Left kidney (tissue), 2 donors: ENCODE data around the gene CFAP92. TPM values are rescaled to one million over a fixed set of nuclear protein-coding genes. Genes with fewer than 3 reads are reported as not detected.
A peak's percentile ranks its signal among the peaks of the same experiment; 100 is the strongest.

Source experiments
- DNase-seq: peaks from one replicate; pipeline ENCODE4 v3.0.0-alpha.2; 2013
- polyA plus RNA-seq: library from polyadenylated mRNA; unstranded; fragments of 120-200 nt; gene quantifications from one replicate; pipeline ENCODE4 v1.2.1, GENCODE V29; 2013; ENCODE audit not compliant: insufficient read length

CFAP92 gene
- polyA plus RNA-seq, 1 donor = 1.7 TPM

DNA sequence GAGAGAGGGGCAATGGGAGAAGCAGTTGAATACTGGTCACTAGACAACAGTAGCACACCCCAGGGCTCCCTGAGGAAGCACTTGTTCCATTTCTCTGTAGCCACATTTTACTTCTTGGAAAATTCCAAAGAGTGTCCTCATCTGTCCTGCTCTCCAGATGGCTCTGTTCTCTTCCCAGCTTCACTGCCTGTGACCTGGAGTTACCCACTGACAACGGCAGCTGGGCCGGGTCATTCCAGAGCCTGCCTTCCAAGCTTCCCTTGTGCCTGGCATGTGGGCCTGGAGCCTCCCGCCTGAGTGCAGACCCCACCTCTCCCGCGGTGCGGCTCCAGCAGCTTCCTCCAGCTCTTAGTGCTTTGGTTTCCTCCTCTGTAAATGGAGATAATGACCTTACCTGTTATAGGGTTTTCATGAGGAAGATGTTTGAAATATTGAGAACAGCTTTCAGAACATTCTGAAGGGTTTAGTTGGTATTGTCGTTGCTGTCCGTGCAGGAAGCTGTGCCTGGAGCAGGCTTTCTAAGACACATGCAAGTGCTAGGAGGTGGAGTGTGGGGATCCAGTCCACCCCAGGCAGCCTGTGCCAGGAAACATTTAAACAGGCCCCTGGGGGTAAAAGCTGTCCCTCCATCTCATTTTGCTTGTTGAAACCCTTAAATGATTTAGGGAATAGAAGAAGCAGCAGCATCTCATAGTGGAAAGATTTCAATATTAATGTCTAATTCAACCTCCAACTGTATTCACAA is 32.0 kb upstream of the CFAP92 start:
- DNase-seq = no peak

DNA sequence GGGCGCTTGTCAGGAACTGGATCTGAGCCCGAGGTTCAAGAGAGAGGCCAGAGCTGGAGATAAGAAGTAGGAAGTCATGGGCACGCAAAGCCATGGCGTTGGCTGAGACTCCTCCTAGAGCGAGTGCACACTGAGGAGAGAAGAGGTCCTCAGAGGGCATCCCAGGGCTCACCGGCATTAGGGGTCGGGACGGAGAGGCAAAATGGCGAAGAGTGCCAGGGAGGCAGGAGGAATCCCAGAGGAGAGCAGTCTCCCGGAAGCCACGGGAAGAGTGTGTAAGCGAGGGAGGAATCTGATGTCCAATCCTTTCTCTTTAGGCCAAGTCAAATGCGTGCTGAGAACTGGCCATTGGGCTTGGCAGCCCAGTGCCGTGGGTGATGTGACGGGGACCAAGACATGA is 31.2 kb upstream of the CFAP92 start:
- DNase-seq = no peak

- DNase-seq = no peak
Measured at GRCh38 chr3:129023909-129024308, 30.0 kb upstream of the CFAP92 start.

DNA sequence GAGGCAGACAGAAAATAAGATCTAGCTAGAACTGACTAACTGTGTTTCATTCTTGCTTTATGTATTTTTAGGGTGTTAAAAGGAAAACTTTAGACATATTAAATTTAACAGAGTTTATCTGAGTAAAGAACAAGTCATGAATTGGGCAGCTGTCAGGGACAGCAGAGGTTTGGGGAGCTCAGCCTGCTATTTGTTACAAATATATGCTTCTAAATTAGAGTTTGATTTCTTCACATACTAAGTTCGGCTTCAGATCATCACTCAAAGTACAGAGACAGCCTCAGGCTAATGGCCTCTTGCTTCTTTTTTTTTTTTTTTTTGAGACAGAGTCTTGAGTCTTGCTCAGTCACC is 29.1 kb upstream of the CFAP92 start:
- no peak for DNase-seq

GRCh38 chr3:129022114-129023007 is 28.5 kb upstream of the CFAP92 start:
- DNase-seq = peak; percentile 68

GRCh38 chr3:129021140-129021551 is 27.3 kb upstream of the CFAP92 start:
- no peak for DNase-seq

- no peak for DNase-seq
Measured at GRCh38 chr3:129020691-129021090, 26.8 kb upstream of the CFAP92 start.

- DNase-seq = no peak
Measured at GRCh38 chr3:129019266-129019665, 25.4 kb upstream of the CFAP92 start.

DNA sequence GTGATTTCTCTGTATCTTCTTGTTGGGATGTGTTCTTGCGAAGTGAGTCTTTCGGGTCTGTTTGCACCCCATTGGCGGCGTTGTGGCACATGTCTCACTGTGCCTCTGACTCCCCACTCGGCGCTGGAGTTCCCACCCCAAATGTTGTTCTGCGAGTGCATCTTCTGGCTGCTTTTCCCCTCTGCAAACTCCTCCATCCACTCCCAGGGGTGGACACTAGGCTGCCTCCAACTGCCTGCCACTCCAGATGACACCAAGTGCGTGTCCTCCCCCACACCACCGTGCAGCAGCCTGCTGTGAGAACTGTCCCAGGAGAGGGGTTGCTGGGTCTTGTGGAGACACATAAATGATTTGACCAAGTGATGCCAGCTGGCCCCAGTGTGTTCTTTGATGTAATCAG is 24.9 kb upstream of the CFAP92 start:
- no peak for DNase-seq

DNA sequence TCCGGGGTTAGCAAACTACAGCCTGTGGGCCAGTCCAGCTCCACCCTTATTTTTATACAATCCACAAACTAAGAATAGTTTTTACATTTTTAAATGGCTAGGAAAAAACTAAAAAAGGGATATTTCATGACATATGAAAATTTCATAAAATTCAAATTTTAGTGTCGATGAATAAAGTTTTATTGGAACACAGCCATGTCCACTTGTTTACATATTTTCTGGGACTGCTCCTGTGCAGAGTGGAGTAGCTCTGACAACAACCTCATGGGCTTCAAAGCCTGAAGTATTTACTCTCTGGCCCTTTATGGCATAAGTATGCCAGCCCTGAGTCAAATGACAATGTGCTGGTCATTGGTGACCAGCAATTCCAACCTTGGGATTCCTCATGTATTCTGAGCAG is 24.4 kb upstream of the CFAP92 start:
- DNase-seq = no peak

- DNase-seq = no peak
Measured at GRCh38 chr3:129017484-129017899, 23.6 kb upstream of the CFAP92 start.

- DNase-seq = no peak
Measured at GRCh38 chr3:129016720-129017483, 23.0 kb upstream of the CFAP92 start.

DNA sequence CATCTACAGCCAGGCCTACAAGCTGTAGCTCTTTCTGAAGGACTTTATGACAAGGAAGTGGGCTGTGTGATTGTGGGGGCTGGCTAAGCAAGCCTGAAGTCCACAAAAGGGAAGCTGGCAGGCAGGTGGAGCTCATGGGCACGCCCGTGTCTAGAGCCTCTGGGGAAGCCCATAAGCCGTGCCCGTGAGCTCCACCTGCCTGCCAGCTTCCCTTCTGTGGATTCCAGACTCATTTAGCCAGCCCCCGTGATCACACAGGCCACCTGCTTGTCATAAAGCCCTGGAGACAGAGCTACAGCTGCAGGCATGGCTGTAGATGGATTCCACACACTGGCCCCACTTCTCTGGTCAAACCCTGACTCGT is 22.5 kb upstream of the CFAP92 start:
- DNase-seq = no peak

DNA sequence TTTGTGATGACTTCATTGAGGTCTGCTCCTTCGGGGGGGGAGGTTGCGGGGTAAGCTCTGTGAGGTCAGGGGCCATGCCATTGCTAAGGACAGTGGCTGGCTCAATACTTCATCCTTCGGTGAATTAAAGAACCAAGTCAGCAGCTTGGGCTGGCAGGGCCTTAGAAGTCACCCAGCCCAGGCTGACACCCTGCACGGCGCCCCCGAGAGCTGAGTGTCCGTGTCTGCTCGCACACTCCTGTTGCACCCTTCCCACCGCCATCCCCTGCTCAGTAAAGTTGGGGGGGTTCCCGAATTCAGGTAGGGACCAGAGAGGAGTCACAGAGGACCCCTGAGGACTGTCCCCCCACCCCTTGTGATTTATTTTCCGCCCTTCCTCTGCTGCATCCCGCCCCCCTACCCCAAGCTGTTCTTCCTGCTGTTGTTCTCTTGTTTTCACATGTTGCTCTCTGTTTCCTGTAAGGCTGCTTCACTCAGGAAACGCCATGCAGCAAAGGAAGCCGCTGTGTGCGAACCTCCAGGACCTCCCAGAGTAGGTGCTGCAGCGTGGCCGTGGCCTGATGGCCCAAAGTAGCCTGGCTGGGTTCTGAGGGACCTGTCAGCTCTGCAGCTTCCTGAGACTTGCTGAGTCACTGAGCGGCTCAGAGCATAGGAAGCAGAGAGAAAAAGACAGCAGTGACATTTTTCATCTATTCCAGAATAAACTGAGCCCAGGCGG is 21.7 kb upstream of the CFAP92 start:
- no peak for DNase-seq

DNA sequence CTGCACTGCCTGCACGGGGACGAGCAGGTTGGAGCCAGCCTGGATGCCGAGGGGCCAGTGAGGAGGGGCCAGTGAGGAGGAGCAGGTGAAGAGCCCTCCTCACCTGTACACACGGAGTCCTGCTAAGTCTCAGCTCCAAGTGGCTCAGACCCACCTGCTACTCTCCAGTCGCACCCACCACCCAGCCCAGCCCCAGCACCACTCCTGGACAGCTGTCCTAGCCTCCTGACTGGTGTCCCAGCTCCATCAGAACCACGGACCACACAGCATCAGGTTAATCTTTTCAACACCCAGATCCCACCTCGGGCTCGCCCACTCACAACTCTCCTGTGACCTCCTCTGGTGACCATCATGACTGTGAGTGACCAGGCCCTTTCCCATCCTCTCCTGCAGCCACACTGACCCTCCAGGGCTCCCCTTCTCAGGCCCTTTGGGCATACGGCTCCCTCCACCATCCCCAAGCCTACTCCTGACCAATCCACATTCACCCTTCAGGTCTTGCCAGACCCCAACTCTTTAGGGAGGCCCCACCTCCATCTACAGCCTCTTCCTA is 21.0 kb upstream of the CFAP92 start:
- DNase-seq = no peak

DNA sequence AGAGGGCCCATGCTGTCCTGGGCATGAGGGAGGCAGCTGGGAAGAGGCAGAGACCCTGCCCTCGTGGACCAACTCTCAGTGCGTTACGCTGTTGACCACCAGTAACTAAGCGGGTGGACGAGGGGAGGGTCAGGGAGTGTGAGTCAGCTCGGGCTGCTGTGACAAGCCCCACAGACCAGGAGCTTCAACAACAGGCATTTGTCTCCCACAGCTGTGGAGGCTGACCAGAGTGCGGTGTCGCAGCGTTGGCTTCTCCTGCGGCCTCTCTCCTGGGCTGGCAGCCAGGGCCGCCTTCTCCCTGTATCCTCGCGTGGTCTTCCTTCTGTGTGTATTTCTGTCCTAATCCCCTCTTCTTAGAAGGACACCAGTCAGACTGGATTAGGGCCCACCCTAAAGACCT is 20.3 kb upstream of the CFAP92 start:
- DNase-seq = no peak

- DNase-seq = no peak
Measured at GRCh38 chr3:129013491-129013891, 19.6 kb upstream of the CFAP92 start.

DNA sequence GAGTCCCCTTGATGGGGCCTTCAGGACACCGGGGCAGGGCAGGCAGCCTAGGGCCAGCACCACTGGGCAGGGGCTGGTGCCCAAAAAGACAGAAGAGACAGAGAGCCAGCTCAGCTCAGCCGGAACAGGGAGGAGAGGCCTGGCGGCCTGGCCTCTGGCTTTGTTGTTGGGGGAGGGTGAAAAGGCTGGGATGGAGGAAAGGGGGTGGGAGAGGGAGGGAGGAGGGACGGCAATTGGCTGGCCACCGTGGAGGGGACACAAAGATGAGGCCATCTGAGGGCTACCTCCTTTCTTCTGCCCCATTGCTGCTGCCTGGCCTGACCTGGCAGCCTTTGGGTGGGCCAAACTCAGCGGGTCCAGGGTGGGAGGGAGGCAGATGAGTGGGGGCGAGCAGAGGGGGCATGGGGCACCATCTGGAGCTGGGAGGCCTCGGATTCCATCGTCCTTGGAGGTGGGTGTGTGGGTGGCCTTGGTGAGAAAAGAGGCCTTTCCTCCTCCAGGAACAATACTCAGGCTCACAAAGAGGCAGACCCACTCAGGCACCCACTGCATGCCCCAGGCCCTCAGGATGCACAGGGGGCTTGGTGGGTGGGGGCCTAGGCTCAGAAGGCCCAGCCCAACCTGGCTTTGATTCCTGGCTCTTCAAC is 16.6 kb upstream of the CFAP92 start:
- DNase-seq = no peak

DNA sequence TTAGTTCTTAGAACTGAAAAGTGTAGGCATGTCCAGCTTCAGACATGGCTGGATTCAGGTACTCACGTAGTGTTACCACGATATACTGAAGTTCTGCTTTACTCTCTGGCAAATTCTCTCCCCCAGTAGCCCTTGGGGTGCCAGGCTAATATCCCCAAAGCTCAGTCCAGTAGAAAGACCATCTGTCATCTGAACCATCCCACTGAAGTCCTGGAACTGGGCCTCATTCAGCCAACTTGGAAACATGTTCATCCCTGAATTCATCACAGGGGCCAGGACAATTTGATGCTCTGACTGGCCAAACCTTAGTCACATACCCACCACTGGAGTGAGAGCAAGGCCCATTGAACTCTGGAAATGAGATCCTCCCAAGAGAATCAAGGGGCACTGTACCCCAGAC is 15.4 kb upstream of the CFAP92 start:
- no peak for DNase-seq

DNA sequence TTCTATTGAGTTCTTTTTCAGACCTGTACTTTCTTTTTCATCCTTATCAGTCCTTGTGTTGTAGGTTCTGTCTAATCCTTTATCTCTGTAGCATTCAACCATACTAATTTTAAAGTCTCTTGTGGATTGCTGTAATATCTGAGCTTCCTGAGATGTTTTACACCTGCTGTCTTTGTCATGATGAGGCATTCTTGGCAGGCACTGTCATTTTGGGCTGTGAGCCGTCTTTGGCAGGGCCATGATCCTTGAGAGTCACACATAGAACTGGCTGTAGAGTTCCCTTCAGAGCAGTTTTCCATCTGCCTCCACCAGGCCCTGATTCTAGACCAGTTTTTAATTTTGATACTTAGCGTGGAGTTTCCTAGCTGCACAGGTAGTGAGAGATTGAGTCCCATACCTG is 13.9 kb upstream of the CFAP92 start:
- no peak for DNase-seq

DNA sequence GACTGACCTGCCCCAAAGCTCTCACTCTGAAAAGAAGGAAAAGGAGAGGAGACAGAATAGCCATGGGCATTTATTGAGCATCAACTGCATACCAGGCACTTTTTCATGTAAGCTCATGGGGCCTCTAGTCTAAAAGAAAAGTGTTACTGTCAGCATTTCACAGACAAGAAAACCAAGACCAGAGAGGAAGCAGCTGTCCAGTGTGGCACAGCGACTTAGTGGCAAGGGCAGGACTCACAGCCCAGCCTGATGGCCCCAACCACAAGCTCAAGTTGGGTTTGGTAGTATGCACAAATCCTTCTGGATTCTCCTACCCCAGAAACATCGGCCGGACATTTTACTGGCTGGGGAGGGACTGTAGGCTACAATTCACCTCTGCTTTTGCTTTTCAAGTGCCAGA is 13.0 kb upstream of the CFAP92 start:
- no peak for DNase-seq
